ENCODE results near the gene PGGT1B.
"Not testable (repeated sequence)": the region's sequence is repeated elsewhere in the genome, so short reads cannot be mapped to it uniquely, and the experiment has no call there.

Gene PGGT1B

DNA sequence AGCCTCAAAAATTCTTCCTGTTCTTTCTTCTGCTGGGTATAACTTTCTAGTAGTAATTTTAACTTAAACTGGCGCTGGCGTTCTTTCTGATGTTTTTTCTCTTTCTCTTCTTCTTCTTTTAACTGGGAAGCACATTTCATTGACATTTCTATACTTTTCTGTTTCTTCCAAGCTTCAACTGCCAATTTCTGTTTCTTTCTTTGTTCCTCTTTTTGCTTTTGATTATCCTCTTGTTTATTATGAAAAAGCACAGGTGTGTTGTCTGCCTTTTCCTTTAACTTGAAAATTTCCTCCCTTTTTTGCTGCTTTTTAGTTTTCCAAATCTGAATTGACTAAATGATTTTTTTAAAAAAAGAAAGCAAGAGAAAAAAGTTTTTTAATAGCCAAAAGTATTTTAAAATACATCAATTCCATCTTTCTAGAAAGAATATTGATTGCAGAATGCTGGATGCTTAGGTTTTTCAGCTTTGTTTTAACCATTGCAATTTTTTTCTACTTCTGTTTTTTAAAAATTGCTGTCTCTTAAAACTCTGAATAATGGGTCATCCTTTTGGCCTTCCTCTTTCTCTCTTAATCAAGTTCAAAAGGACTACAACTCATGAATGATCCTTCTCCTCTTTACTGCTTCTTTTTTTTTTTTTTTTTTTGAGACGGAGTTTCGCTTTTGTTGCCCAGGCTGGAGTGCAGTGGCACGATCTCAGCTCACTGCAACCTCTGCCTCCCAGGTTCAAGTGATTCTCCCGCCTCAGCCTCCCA is 8.8 kb upstream of the PGGT1B start:
- H3K4me3 ChIP-seq, result no peak overlapping the region
- H3K9me3 ChIP-seq (ENCODE audit: low read depth, low read length), result no peaks in the 10 kb centered on the region
- H3K9ac ChIP-seq (ENCODE audit: insufficient read length), result no peak overlapping the region
- peaks cover 13% of the 10 kb centered on the region for H3K36me3 ChIP-seq (ENCODE audit: insufficient read depth, low read length)
- DNase-seq (ENCODE audit: low read depth, low spot score), result no peak
- H3K27ac ChIP-seq, result no peak overlapping the region
- TF ChIP-seq FOXP2 (optimal IDR thresholded peaks at IDR 0.05; ENCODE audit: control extremely low read depth, extremely low read length, insufficient read depth) (no peak), EZH2 (IDR thresholded peaks at IDR 0.05) (no peak)

DNA sequence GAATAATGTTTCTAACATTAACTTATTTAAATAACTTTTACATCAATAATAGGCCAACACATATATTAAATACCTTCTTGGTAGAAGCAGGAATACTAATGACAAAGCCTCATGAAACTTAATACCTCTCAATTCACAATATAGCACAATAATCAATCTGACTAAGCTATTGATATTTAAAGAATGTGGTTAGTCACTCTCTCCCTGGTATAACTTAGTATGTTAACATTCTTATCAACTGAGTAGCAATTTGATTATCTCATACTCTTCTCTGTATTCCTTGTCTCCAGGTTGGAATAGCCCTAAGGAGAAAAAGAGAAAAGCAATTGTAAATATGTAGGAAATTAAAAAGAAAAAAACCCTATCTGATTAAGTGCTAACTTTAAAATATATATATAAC is 4.9 kb upstream of the PGGT1B start:
- no peak for DNase-seq (ENCODE audit: low read depth, low spot score)
- no peak for TF ChIP-seq EZH2 (IDR thresholded peaks at IDR 0.05)
- no peak for TF ChIP-seq FOXP2 (optimal IDR thresholded peaks at IDR 0.05; ENCODE audit: control extremely low read depth, extremely low read length, insufficient read depth)
- TF ChIP-seq POLR2AphosphoS5 (IDR thresholded peaks at IDR 0.05; ENCODE audit: borderline replicate concordance, low read depth, low read length), result no peak
- Histone ChIP-seq H3K9me3 (ENCODE audit: low read depth, low read length) (no peaks in the 10 kb centered on the region), H3K27ac (no peak overlapping the region), H3K9ac (ENCODE audit: insufficient read length) (no peak overlapping the region), H3K36me3 (ENCODE audit: insufficient read depth, low read length) (0 out of 2 replicates have a peak, but pooled peaks cover 5% of the 10 kb centered on the region), H3K4me3 (no peak overlapping the region)

GRCh38 chr5:115265220-115265619 is 2.5 kb upstream of the PGGT1B start:
- H3K27ac ChIP-seq, result no peak overlapping the region
- H3K9ac ChIP-seq (ENCODE audit: insufficient read length), result no peak overlapping the region
- no peak for DNase-seq (ENCODE audit: low read depth, low spot score)
- TF ChIP-seq EZH2 (IDR thresholded peaks at IDR 0.05) (no peak), POLR2AphosphoS5 (IDR thresholded peaks at IDR 0.05; ENCODE audit: borderline replicate concordance, low read depth, low read length) (no peak), FOXP2 (optimal IDR thresholded peaks at IDR 0.05; ENCODE audit: control extremely low read depth, extremely low read length, insufficient read depth) (no peak)
- no peak overlapping the region for H3K4me3 ChIP-seq
- H3K36me3 ChIP-seq (ENCODE audit: insufficient read depth, low read length), result 0 out of 2 replicates have a peak, but pooled peaks cover 5% of the 10 kb centered on the region
- no peaks in the 10 kb centered on the region for H3K9me3 ChIP-seq (ENCODE audit: low read depth, low read length)

DNA sequence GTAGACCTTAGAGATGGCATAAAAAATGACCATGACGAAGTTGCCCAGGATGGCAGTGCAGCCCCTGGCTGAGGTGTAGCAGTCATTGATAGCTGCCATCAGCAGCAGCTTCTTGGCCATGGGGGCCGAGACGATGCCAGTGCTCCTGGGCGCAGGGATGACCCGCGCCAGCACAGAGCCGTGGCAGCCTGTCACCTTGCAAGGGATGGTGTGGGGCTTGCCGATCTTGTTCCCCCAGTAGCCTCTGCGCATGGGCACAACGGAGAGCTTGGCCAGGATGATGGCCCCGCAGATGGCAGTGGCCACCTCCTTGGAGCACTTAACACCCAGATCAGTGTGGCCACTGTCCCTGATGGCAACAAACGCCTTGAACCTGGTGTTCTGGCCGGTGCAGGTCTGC is 2.1 kb upstream of the PGGT1B start:
- TF ChIP-seq EZH2 (IDR thresholded peaks at IDR 0.05) (no peak), POLR2AphosphoS5 (IDR thresholded peaks at IDR 0.05; ENCODE audit: borderline replicate concordance, low read depth, low read length) (no peak), FOXP2 (optimal IDR thresholded peaks at IDR 0.05; ENCODE audit: control extremely low read depth, extremely low read length, insufficient read depth) (no peak)
- DNase-seq (ENCODE audit: low read depth, low spot score), result no peak
- H3K9ac ChIP-seq (ENCODE audit: insufficient read length), result no peak overlapping the region
- no peak overlapping the region for H3K27ac ChIP-seq
- H3K36me3 ChIP-seq (ENCODE audit: insufficient read depth, low read length), result 0 out of 2 replicates have a peak, but pooled peaks cover 5% of the 10 kb centered on the region
- no peaks in the 10 kb centered on the region for H3K9me3 ChIP-seq (ENCODE audit: low read depth, low read length)
- no peak overlapping the region for H3K4me3 ChIP-seq

DNA sequence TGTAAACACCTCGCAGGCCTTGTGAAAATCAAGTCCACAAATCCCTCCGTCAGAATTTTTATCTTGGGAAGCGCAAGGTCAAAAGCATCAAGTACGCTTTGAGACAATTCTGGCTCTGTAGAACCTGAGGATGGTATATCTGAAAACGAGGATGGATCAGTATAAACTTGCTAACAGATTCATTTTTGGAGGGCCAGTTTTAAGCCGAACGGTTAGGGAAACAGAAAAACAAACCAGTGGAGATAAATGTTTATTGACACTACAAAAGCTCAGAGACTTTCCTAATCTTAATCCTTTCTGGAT is 352 bp upstream of the PGGT1B start:
- Histone ChIP-seq H3K4me3 (peak overlapping the region; percentile 99), H3K9me3 (ENCODE audit: low read depth, low read length) (no peaks in the 10 kb centered on the region), H3K27ac (peak overlapping the region; percentile 73), H3K36me3 (ENCODE audit: insufficient read depth, low read length) (0 out of 2 replicates have a peak, but pooled peaks cover 8% of the 10 kb centered on the region), H3K9ac (ENCODE audit: insufficient read length) (peak overlapping the region; percentile 93)
- TF ChIP-seq POLR2AphosphoS5 (IDR thresholded peaks at IDR 0.05; ENCODE audit: borderline replicate concordance, low read depth, low read length) (no peak), FOXP2 (optimal IDR thresholded peaks at IDR 0.05; ENCODE audit: control extremely low read depth, extremely low read length, insufficient read depth) (no peak), EZH2 (IDR thresholded peaks at IDR 0.05) (no peak)
- DNase-seq (ENCODE audit: low read depth, low spot score), result no peak

GRCh38 chr5:115262011-115262320 is 711 bp downstream of the PGGT1B start:
- Histone ChIP-seq H3K9ac (ENCODE audit: insufficient read length) (peak overlapping the region; percentile 93), H3K27ac (peak overlapping the region; percentile 73), H3K4me3 (peak overlapping the region; percentile 99), H3K9me3 (ENCODE audit: low read depth, low read length) (no peaks in the 10 kb centered on the region), H3K36me3 (ENCODE audit: insufficient read depth, low read length) (0 out of 2 replicates have a peak, but pooled peaks cover 3% of the 10 kb centered on the region)
- TF ChIP-seq POLR2AphosphoS5 (IDR thresholded peaks at IDR 0.05; ENCODE audit: borderline replicate concordance, low read depth, low read length) (no peak), EZH2 (IDR thresholded peaks at IDR 0.05) (no peak)
- no peak for DNase-seq (ENCODE audit: low read depth, low spot score)

DNA sequence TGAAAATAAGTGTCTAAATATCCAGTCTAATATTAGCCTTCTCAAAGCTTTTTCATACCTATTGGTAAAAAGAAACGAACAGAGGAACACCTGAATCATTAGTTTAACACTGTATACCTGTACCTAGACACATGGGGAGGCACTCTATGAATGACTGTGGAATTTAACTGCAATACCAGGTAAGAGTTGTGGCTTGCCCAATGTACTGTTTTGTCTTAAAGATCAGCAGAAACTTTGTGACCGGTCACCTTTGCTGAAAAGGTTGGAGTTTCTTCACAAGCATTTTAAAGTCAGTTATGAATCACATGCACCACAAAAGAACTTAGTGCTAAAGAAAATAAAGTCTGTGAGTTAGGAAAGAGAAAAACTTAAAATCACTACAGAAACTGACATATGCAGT is 2.4 kb downstream of the PGGT1B start:
- no peak overlapping the region for H3K27ac ChIP-seq
- no peak for DNase-seq (ENCODE audit: low read depth, low spot score)
- no peak overlapping the region for H3K9ac ChIP-seq (ENCODE audit: insufficient read length)
- H3K4me3 ChIP-seq, result no peak overlapping the region
- H3K9me3 ChIP-seq (ENCODE audit: low read depth, low read length), result no peaks in the 10 kb centered on the region
- H3K36me3 ChIP-seq (ENCODE audit: insufficient read depth, low read length), result peaks cover 8% of the 10 kb centered on the region
- TF ChIP-seq FOXP2 (optimal IDR thresholded peaks at IDR 0.05; ENCODE audit: control extremely low read depth, extremely low read length, insufficient read depth) (no peak), POLR2AphosphoS5 (IDR thresholded peaks at IDR 0.05; ENCODE audit: borderline replicate concordance, low read depth, low read length) (no peak)

DNA sequence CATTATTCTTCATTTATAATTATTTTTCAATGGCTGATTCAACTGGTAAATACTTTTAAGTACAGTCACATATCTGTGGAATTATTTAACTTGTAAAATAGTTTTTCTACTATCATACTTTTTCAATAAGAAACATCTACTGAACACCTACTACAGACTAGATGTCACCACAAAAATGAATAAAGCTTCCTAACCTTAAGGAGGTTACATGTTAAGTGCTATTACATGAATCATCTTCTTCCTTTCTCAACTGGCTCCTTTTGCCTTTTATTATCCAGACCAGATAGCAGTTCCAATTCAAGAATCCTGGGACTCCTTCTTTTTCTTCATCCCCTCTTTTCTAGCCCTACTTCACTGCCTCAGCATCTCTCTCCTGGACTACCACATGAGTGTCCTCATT is 4.7 kb downstream of the PGGT1B start:
- H3K4me3 ChIP-seq, result no peak overlapping the region
- TF ChIP-seq EZH2 (IDR thresholded peaks at IDR 0.05), result no peak
- no peak for TF ChIP-seq FOXP2 (optimal IDR thresholded peaks at IDR 0.05; ENCODE audit: control extremely low read depth, extremely low read length, insufficient read depth)
- TF ChIP-seq POLR2AphosphoS5 (IDR thresholded peaks at IDR 0.05; ENCODE audit: borderline replicate concordance, low read depth, low read length), result no peak
- no peak overlapping the region for H3K27ac ChIP-seq

DNA sequence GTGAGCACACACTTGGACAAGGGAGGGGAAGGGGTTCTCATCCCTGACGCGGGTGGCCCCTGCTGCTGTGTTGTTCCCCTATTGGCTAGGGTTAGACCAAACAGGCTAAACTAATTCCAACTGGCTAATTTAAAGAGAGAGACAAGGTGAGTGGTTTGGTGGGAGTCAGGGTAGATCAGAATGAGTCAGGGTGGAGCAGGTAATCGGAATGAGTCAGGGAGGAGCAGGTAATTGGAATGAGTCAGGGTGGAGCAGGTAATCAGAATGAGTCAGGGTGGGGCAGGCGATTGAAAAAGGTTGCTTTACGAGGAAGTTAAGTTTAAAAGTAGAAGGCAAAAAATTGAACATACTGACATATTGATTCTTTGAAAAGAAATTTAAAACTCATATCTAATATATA is 13.3 kb downstream of the PGGT1B start:
- not testable (repeated sequence) for DNase-seq (ENCODE audit: low read depth, low spot score); H3K9ac ChIP-seq (ENCODE audit: insufficient read length); H3K4me3 ChIP-seq; H3K27ac ChIP-seq; H3K9me3 ChIP-seq (ENCODE audit: low read depth, low read length)
- H3K36me3 ChIP-seq (ENCODE audit: insufficient read depth, low read length), result peaks cover 18% of the 10 kb centered on the region; the same call in 1 of the 2 replicates

More for the DNA sequence above, 4.7 kb downstream of the PGGT1B start:
- peaks cover 10% of the 10 kb centered on the region for H3K36me3 ChIP-seq (ENCODE audit: insufficient read depth, low read length)
- no peak overlapping the region for H3K9ac ChIP-seq (ENCODE audit: insufficient read length)
- DNase-seq (ENCODE audit: low read depth, low spot score), result no peak
- H3K9me3 ChIP-seq (ENCODE audit: low read depth, low read length), result no peaks in the 10 kb centered on the region
